HG02870 (cell line): ENCODE data around the gene FCAMR.

Source experiments
- ATAC-seq: cut with Tn5 transposase; IDR thresholded peaks from one replicate; pipeline ENCODE4 v1.9.1; 2021; ENCODE audit warnings: mild to moderate bottlenecking, moderate library complexity; ENCODE audit not compliant: unreplicated experiment

The FCAMR gene

GRCh38 chr1:206960676-206961386 is 9.4 kb downstream of the FCAMR start:
- no peak for ATAC-seq

GRCh38 chr1:206958144-206958543 is 12.1 kb downstream of the FCAMR start:
- ATAC-seq, result no peak

GRCh38 chr1:206957639-206958038 is 12.6 kb downstream of the FCAMR start:
- ATAC-seq, result no peak

GRCh38 chr1:206955476-206956451 is 14.5 kb downstream of the FCAMR start:
- ATAC-seq, result no peak

- no peak for ATAC-seq
Measured at GRCh38 chr1:206954459-206955342, 15.6 kb downstream of the FCAMR start.

GRCh38 chr1:206953626-206954025 is 16.6 kb downstream of the FCAMR start:
- ATAC-seq, result no peak

GRCh38 chr1:206953126-206953525 is 17.1 kb downstream of the FCAMR start:
- no peak for ATAC-seq

GRCh38 chr1:206952171-206952570 is 18.1 kb downstream of the FCAMR start:
- ATAC-seq, result no peak

GRCh38 chr1:206951318-206952100 is 18.8 kb downstream of the FCAMR start:
- ATAC-seq, result no peak

- ATAC-seq, result no peak
Measured at GRCh38 chr1:206949641-206950040, 20.6 kb downstream of the FCAMR start.

GRCh38 chr1:206949208-206949607 is 21.1 kb downstream of the FCAMR start:
- ATAC-seq, result no peak

- ATAC-seq, result no peak
Measured at GRCh38 chr1:206947255-206947654, 23.0 kb downstream of the FCAMR start.

- ATAC-seq, result no peak
Measured at GRCh38 chr1:206946261-206946660, 24.0 kb downstream of the FCAMR start, which contains the start of gene PIGR. Gene PIGR (minus strand): TSS chr1:206946466. CDS start chr1:206940531, 5,935 bp downstream.

- no peak for ATAC-seq
Measured at GRCh38 chr1:206945779-206946178, 24.5 kb downstream of the FCAMR start.

GRCh38 chr1:206944703-206945102 is 25.6 kb downstream of the FCAMR start:
- no peak for ATAC-seq

GRCh38 chr1:206941766-206942418 is 28.4 kb downstream of the FCAMR start:
- ATAC-seq, result no peak

- ATAC-seq, result no peak
Measured at GRCh38 chr1:206940588-206940936, 29.7 kb downstream of the FCAMR start.

GRCh38 chr1:206939841-206940587 is 30.2 kb downstream of the FCAMR start:
- ATAC-seq, result no peak

GRCh38 chr1:206939131-206939530 is 31.1 kb downstream of the FCAMR start:
- no peak for ATAC-seq
